Measurements from ENCODE around the gene AOPEP.

- TF ChIP-seq POLR2A (IDR thresholded peaks at IDR 0.05; ENCODE audit: low read depth) (no peak), EP300 (IDR thresholded peaks at IDR 0.05) (no peak), POLR2AphosphoS5 (IDR thresholded peaks at IDR 0.05) (no peak), CTCF (IDR thresholded peaks at IDR 0.05) (no peak)
Measured at GRCh38 chr9:94823710-94824109, 97.2 kb downstream of the AOPEP start.

Data from esophagus muscularis mucosa (tissue), 4 donors.